ENCODE data around the gene IFNGR1.

GRCh38 chr6:137229075-137229759 is 10.0 kb upstream of the IFNGR1 start:
- TF ChIP-seq CTCF (IDR thresholded peaks at IDR 0.05 in 2 of 3, conservative IDR thresholded peaks at IDR 0.05 in 1 of 3; ENCODE audit: borderline replicate concordance in 1 of 3, insufficient read depth in 1 of 3, low read depth in 2 of 3, low read length in 2 of 3), result no peak
- no peak for TF ChIP-seq MAX (IDR thresholded peaks at IDR 0.05)
- no peak for TF ChIP-seq EGR1 (IDR thresholded peaks at IDR 0.05; ENCODE audit: low read depth)
- TF ChIP-seq CBX3 (IDR thresholded peaks at IDR 0.05; ENCODE audit: low read depth), result no peak
- TF ChIP-seq, protein P1, sequence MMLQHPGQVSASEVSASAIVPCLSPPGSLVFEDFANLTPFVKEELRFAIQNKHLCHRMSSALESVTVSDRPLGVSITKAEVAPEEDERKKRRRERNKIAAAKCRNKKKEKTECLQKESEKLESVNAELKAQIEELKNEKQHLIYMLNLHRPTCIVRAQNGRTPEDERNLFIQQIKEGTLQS (IDR thresholded peaks at IDR 0.05), result no peak
- TF ChIP-seq POLR2A (IDR thresholded peaks at IDR 0.05; ENCODE audit: borderline replicate concordance, extremely low read depth, insufficient read depth, insufficient read length), result no peak
- TF ChIP-seq RAD21 (IDR thresholded peaks at IDR 0.05; ENCODE audit: low read depth), result no peak
- no peak for TF ChIP-seq YY1 (IDR thresholded peaks at IDR 0.05; ENCODE audit: extremely low read depth, insufficient replicate concordance, low read depth, low read length)
- TF ChIP-seq ZFX (IDR thresholded peaks at IDR 0.05), result no peak
- TF ChIP-seq EZH2 (IDR thresholded peaks at IDR 0.05), result no peak
- TF ChIP-seq ZNF274 (IDR thresholded peaks at IDR 0.05; ENCODE audit: low read depth, low read length), result no peak
- no peak for TF ChIP-seq REST (IDR thresholded peaks at IDR 0.05; ENCODE audit: low read depth)

Data from HCT116 (cell line).